Uterus (tissue), 4 donors: ENCODE data around the gene GRIK3. TPM values are rescaled to one million over a fixed set of nuclear protein-coding genes. Genes with fewer than 3 reads are reported as not detected.

Source experiments
- DNase-seq, 2 donors: peaks; one replicate each; pipeline ENCODE4 v3.0.0-alpha.2; 2019 to 2020
- H3K27ac ChIP-seq, 2 donors: fragments of 200-600 bp; sonication (generic); 1 replicate in 1 of 2; 2 replicates in 1 of 2; pipeline ENCODE4 v1.5.1; 2016 to 2018
- H3K27me3 ChIP-seq, 2 donors: fragments of 200-600 bp; sonication (generic); one replicate each; pipeline ENCODE4 v1.5.1; 2018 to 2019; ENCODE audit warnings: control low read depth in 1 of 2
- H3K36me3 ChIP-seq, 2 donors: fragments of 200-600 bp; sonication (generic); one replicate each; pipeline ENCODE4 v1.5.1; 2019; ENCODE audit warnings: control low read depth in 1 of 2
- H3K4me1 ChIP-seq, 2 donors: fragments of 200-600 bp; sonication (generic); one replicate each; pipeline ENCODE4 v1.5.1; 2018 to 2019; ENCODE audit warnings: control low read depth in 1 of 2
- H3K4me3 ChIP-seq, 2 donors: fragments of 200-600 bp; sonication (generic); 1 replicate in 1 of 2; 2 replicates in 1 of 2; pipeline ENCODE4 v1.5.1; 2018 to 2019; ENCODE audit warnings: mild to moderate bottlenecking in 1 of 2
- H3K9me3 ChIP-seq, 2 donors: fragments of 200-600 bp; sonication (generic); one replicate each; pipeline ENCODE4 v1.5.1; 2019; ENCODE audit warnings: control low read depth in 1 of 2
- CTCF ChIP-seq, 4 experiments: fragments of 200-600 bp in 2 of 4; fragments of 450-650 bp in 2 of 4; sonication (generic) in 2 of 4; IDR thresholded peaks; one replicate each; pipeline ENCODE4 v1.5.1; 2016 to 2019; ENCODE audit warnings: antibody characterized with exemption in 4 of 4, mild to moderate bottlenecking in 2 of 4, moderate library complexity in 1 of 4
- POLR2A ChIP-seq, 2 donors: fragments of 450-650 bp; IDR thresholded peaks; one replicate each; pipeline ENCODE4 v1.6.1; 2016; ENCODE audit warnings: antibody characterized with exemption in 2 of 2, mild to moderate bottlenecking in 1 of 2, moderate library complexity in 1 of 2
- intact Hi-C: fragments of 100-400 bp; cut with DNase I; formaldehyde crosslinking; loops from one replicate; pipeline ENCODE4 v1.15.1; 2023; ENCODE audit warnings: low total_unique reads
- total RNA-seq, 4 donors: library from RNA; depleted of rRNA in 3 of 4; stranded (reverse); fragments of >200 nt in 3 of 4; gene quantifications; one replicate each; pipeline versions ENCODE4 v1.1.0 to v1.2.4, GENCODE V29; 2014 to 2023
- donor health status: DM: yes; HTN: yes; CAD: no.

The GRIK3 gene
- total RNA-seq, 4 donors from 2014 or later: 0.52 to 1.6 TPM; not detected in 2

DNA sequence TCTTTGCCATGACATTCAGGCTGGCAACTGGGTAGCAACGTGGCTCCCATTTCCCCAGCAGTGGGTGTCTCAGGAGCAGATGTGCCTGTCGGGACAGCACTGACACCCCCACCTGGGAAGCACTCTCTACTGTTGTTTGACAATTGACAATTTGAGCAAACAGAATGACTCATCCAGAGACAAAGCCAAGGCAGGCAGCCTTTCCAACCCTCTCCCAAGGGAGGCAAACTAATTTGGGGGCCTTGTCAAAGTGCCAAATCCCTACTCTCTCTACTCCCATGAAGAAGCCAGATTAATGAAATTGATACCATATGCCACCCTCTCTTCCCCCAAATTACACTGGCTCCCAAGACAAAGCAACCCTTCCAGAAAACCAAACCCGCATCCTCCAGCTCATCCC, 65.6 kb downstream of the GRIK3 start:
- Histone ChIP-seq H3K36me3 (no peaks in the 10 kb centered on the region), H3K9me3 (no peaks in the 10 kb centered on the region), H3K27ac (no peak overlapping the region), H3K4me1 (no peaks in the 10 kb centered on the region), H3K4me3 (no peak overlapping the region), H3K27me3 (no peaks in the 10 kb centered on the region)
- no peak for TF ChIP-seq CTCF (IDR thresholded peaks at IDR 0.05)
- TF ChIP-seq POLR2A (IDR thresholded peaks at IDR 0.05): no peak
- DNase-seq: no peak
- intact Hi-C loops: no loop called here

GRCh38 chr1:36966242-36966641, 68.1 kb downstream of the GRIK3 start:
- H3K4me1 ChIP-seq: no peaks in the 10 kb centered on the region
- no peaks in the 10 kb centered on the region for H3K9me3 ChIP-seq
- no peaks in the 10 kb centered on the region for H3K36me3 ChIP-seq
- intact Hi-C loops: no loop called here
- no peak overlapping the region for H3K27ac ChIP-seq
- H3K27me3 ChIP-seq: no peaks in the 10 kb centered on the region
- DNase-seq: no peak
- TF ChIP-seq CTCF (IDR thresholded peaks at IDR 0.05) (no peak), POLR2A (IDR thresholded peaks at IDR 0.05) (no peak)
- H3K4me3 ChIP-seq: no peak overlapping the region

DNA sequence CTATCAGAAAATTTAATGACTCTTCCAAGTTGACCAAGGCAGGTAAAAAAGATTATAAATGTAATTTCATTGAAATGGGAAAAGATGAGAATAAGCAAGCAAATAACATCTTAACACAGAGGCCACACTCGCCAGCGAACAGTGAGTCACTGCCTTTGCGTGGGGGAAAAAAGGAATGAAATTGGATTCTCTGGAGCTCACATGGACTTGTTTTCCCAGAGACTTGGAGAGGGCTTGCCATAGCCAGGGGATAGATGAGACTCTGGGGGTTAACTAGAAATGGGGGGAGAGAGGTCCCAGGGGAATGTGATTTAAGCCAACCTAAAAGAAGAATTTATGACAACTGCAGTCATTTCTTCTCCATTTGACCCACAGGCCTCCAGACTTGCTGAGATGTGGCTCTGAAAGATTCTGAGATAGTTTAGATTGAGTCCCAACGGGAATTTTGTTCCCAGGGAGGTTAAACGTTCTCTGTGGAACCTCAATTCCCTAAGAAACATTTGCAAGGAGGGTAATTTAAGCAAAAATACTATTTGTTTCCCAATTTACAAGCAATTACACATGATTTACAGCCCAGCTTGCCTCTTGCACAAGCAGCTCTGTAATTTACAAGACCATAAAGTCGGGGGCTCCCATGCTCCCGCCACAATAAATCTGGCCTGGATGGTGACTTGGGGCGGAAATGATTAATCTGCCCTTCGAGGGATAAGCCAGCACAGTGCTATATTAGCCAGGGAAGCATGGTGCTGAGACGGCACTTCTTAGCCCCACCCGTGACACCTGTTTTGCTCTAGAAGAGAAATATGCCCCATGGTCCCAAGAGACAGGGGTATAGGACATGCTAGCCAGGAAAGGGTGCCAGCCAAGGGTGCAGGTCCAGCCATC, 68.8 kb downstream of the GRIK3 start:
- intact Hi-C loops: no loop called here

GRCh38 chr1:36964830-36965229, 69.5 kb downstream of the GRIK3 start:
- Histone ChIP-seq H3K27ac (no peak overlapping the region), H3K4me3 (no peak overlapping the region), H3K9me3 (no peaks in the 10 kb centered on the region), H3K36me3 (no peaks in the 10 kb centered on the region), H3K4me1 (no peaks in the 10 kb centered on the region), H3K27me3 (no peaks in the 10 kb centered on the region)
- DNase-seq: no peak
- TF ChIP-seq CTCF (IDR thresholded peaks at IDR 0.05) (no peak), POLR2A (IDR thresholded peaks at IDR 0.05) (no peak)
- intact Hi-C loops: no loop called here

More for the DNA sequence above, 68.8 kb downstream of the GRIK3 start:
- H3K36me3 ChIP-seq: no peaks in the 10 kb centered on the region
- H3K27ac ChIP-seq: no peak overlapping the region
- TF ChIP-seq CTCF (IDR thresholded peaks at IDR 0.05): no peak
- TF ChIP-seq POLR2A (IDR thresholded peaks at IDR 0.05): no peak
- no peak overlapping the region for H3K4me3 ChIP-seq
- DNase-seq: no peak
- no peaks in the 10 kb centered on the region for H3K9me3 ChIP-seq
- no peaks in the 10 kb centered on the region for H3K27me3 ChIP-seq
- no peaks in the 10 kb centered on the region for H3K4me1 ChIP-seq

GRCh38 chr1:36963006-36963405, 71.3 kb downstream of the GRIK3 start:
- DNase-seq: no peak
- Histone ChIP-seq H3K4me1 (no peaks in the 10 kb centered on the region), H3K27me3 (no peaks in the 10 kb centered on the region), H3K9me3 (no peaks in the 10 kb centered on the region), H3K27ac (no peak overlapping the region), H3K4me3 (no peak overlapping the region), H3K36me3 (no peaks in the 10 kb centered on the region)
- TF ChIP-seq CTCF (IDR thresholded peaks at IDR 0.05) (no peak), POLR2A (IDR thresholded peaks at IDR 0.05) (no peak)
- intact Hi-C loops: no loop called here
